HEK293 (cell line): ENCODE measurements around the gene HS3ST5.

Experiments
- KLF10 ChIP-seq: fragments of 450-650 bp; IDR thresholded peaks from 2 replicates; pipeline ENCODE4 v1.5.1; 2018; ENCODE audit warnings: missing biosample characterization, mild to moderate bottlenecking, missing genetic modification characterization
- KLF16 ChIP-seq: fragments of 450-650 bp; formaldehyde crosslinking; IDR thresholded peaks from 2 replicates; pipeline ENCODE4 v1.5.1; 2017; ENCODE audit warnings: missing biosample characterization, missing genetic modification characterization
- WT1 ChIP-seq: fragments of 450-650 bp; formaldehyde crosslinking; IDR thresholded peaks from 2 replicates; pipeline ENCODE4 v1.5.1; 2016; ENCODE audit warnings: missing biosample characterization, missing genetic modification characterization
- ZNF776 ChIP-seq: fragments of 450-650 bp; formaldehyde crosslinking; IDR thresholded peaks from 2 replicates; pipeline ENCODE4 v1.5.0; 2017; ENCODE audit warnings: missing biosample characterization, missing genetic modification characterization, borderline replicate concordance
- ZNF785 ChIP-seq: fragments of 450-650 bp; formaldehyde crosslinking; IDR thresholded peaks from 2 replicates; pipeline ENCODE4 v1.5.1; 2016; ENCODE audit warnings: missing biosample characterization, missing genetic modification characterization
- TF ChIP-seq, protein P1 (sequence below): fragments of 450-650 bp; formaldehyde crosslinking; IDR thresholded peaks from 2 replicates; pipeline ENCODE4 v1.5.1; 2016; ENCODE audit warnings: missing biosample characterization, missing genetic modification characterization

DNA sequence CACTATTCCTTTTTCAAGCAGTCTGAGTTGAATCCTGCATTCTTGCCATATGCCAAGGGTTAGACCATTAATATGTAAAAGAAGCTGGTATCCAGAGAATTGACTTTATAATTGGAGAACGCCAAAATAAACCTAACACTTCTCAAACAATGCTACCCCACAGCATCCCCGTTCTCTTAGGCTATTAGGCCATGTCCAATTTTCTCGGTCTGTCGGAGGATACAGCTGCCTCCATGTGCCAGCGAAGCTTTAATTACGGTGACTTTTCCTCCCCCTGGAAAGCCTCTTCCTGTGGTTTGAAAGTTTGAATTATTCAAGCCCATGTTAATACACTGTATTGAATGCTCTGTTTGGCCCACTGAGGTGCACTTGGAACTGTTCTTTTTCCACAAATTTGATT is 60.5 kb downstream of the HS3ST5 start:
- no peak for TF ChIP-seq ZNF785
- TF ChIP-seq WT1 = no peak
- TF ChIP-seq KLF16 (tag by site-specific recombination) = no peak
- TF ChIP-seq KLF10 (tag by site-specific recombination) = no peak
- TF ChIP-seq, protein P1, sequence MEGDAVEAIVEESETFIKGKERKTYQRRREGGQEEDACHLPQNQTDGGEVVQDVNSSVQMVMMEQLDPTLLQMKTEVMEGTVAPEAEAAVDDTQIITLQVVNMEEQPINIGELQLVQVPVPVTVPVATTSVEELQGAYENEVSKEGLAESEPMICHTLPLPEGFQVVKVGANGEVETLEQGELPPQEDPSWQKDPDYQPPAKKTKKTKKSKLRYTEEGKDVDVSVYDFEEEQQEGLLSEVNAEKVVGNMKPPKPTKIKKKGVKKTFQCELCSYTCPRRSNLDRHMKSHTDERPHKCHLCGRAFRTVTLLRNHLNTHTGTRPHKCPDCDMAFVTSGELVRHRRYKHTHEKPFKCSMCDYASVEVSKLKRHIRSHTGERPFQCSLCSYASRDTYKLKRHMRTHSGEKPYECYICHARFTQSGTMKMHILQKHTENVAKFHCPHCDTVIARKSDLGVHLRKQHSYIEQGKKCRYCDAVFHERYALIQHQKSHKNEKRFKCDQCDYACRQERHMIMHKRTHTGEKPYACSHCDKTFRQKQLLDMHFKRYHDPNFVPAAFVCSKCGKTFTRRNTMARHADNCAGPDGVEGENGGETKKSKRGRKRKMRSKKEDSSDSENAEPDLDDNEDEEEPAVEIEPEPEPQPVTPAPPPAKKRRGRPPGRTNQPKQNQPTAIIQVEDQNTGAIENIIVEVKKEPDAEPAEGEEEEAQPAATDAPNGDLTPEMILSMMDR (tag by site-specific recombination) = no peak
- no peak for TF ChIP-seq ZNF776 (tag by site-specific recombination)
